HG02759 (cell line): Measurements from ENCODE around the gene ZSCAN10.
"Not testable (repeated sequence)": the region's sequence is repeated elsewhere in the genome, so short reads cannot be mapped to it uniquely, and the experiment has no call there.

Experiments used
- ATAC-seq: cut with Tn5 transposase; IDR thresholded peaks from one replicate; pipeline ENCODE4 v1.9.1; 2021; ENCODE audit warnings: mild to moderate bottlenecking, moderate library complexity; ENCODE audit not compliant: unreplicated experiment

ZSCAN10 gene

DNA sequence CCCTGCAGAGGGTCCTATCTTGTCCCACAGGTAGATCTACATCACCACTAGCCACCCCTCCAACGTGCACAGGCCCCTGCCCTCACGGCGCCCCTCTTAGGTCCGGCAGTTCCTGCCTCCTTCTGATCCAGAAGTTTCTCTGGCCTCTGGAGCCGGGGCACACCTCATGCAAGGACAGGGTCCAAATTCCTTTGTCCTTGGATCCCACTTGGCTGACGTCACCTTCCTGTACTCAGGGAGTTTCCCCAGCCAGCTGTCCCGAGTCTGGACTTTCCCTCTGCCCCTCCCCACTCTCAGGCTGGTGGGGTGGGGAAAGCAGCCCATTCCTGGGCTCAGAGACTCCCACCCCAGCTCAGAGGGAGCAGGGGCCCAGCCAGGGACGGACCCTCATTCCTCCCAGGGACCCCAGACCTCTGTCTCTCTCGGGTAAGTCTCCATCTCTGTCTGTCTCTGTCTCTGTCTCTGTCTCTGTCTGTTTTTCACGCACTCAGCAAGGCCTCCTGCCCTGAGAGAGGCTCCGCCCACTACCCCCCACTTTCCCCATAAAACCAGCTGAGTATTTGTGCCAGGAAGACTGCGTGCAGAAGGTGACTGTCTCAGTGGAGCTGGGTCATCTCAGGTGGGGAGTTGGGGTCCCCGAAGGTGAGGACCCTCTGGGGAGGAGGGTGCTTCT, 33.9 kb downstream of the ZSCAN10 start, which contains the start of gene IL32:
Gene IL32 (plus strand): TSS at position 572 of the 673 bp plus-strand sequence. CDS start 172 bp downstream, outside the sequence.
- ATAC-seq: no peak

DNA sequence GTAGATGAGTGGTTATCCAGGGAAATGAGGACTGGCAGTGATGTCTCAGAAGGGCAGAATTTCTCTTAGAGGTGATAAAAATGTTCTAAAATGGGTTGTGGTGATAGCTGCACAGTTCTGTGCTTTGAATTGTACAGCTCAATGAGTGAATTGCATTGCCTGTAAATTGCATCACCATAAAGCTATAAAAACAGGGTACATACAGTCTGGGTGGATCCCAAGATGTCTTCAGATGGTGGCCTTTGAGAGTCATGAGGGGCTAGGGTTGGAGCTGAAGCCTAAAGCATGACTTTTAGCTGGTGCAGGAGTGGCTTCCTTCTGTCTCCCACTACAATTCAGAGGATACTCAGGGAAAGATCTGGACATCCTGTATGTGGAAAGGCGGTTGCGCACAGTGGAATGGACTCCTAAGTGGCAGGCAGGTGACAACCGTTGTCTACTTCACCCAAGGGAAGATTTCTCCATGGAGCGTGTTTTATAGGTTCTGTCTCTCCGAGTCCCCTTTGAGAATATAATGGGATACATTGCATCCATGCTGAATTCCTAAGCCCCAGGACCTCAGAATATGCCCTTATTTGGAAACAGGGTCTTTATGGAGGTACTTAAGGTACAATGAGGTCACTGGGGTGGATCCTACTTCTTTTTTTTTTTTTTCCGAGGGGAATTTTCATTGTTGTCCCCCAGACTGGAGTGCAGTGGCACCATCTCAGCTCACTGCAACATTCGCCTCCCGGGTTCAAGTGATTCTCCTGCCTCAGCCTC, 35.3 kb downstream of the ZSCAN10 start:
- ATAC-seq: no peak

DNA sequence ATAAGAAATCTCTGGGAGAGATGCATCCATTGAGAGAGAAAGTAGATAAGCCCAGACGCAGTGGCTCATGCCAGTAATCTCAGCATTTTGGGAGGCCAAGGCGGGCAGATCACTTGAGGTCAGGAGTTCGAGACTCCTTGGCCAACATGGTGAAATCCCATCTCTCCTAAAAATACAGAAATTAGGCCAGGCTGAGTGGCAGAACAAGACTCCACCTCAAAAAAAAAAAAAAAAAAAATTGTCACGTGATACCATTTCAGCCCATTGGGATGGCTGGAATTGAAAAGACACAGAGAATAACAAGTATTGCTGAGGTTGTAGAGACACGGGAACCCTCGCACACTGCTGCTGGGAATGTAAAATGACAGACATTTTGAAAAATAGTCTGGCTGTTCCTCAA, 36.5 kb downstream of the ZSCAN10 start:
- no peak for ATAC-seq

DNA sequence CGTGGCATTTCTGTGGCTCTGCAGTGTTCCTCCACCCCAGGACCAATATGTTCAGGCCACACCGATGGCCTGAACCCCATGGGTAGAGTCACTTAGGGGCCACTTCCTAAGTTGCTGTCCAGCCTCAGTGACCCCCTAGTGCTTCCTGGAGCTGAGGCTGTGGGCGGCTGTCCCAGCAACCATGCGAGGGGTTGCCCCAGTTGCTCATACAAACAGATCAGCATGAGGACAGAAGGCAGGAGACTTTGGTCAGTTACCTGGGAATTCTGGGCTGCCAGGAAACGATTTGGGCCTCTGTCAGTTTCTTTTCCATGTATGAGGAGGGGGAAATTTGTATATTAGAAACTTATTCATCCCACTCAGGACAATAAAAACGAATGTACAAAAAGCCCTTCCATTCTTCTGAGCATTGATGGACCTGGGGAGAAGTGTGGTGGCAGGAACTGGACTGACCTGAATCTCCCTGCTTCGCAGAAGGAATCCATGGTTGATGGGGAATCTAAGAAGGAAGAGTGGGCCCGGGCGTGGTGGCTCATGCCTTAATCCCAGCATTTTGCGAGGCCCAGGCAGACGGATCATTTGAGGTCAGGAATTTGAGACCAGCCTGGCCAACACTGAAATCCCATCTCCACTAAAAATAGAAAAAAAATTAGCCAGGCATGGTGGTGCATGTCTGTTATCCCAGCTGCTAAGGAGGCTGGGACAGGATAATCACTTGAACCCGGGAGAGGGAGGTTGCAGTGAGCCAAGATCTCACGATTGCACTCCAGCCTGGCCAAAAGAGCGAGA, 38.6 kb downstream of the ZSCAN10 start:
- no peak for ATAC-seq

DNA sequence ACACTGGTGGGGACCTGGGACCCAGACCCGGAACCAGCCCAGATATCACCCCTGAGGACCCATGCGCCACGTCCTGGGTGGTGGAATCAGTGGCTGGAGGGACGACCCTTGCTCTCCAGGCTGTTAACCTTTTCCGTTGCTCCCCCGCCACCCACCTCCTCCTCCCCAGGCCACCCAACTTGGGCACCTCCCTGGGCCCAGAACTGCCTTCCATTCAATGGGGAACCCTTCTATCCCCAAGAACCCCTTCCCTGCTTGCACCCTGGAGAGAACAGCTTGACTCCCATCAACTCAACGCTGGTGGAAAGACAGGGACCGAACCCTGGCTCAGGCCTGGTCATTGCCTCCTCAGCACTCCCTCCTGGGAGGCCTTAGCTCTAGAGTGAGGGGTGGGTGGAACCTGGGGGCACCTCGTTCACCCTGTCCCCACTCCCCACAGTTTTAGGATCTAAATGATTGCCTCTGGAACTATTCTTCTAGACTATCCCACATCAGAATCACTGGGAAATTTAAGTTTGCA, 39.3 kb downstream of the ZSCAN10 start:
- no peak for ATAC-seq

DNA sequence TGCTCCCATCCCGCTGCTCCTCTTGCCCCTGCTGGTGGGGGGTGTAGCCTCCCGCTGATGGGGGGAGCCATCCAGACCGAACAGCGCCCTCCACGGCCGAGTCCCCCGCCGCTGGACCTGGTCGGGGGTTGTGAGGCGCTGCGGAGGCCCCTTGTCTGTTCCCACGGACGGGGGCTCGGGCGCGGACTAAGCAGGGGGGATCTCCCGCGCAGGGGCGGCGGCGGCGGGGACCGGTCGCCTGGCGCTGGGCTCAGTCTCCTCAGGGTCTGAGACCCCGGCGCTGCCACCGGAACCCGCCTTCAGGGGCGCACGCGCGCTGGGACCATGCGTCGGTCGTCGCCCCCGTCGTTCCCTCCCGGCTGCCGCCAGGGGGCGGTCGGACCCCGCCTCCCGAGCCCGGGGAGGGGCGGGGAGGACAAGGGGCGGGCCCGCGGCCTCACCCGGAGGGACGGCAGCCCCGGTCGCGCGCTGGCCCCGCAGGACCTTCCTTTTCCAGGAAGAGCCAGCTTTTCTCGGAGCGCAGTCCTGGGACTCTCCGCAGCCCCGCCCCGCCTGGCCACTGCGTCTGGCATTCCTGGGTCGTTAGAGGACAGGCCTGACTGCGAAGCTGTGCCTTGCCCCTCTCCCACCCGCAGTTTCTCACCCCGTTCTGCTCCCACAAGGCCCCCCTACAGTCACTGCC, 39.9 kb downstream of the ZSCAN10 start:
- ATAC-seq: peak; percentile 86

DNA sequence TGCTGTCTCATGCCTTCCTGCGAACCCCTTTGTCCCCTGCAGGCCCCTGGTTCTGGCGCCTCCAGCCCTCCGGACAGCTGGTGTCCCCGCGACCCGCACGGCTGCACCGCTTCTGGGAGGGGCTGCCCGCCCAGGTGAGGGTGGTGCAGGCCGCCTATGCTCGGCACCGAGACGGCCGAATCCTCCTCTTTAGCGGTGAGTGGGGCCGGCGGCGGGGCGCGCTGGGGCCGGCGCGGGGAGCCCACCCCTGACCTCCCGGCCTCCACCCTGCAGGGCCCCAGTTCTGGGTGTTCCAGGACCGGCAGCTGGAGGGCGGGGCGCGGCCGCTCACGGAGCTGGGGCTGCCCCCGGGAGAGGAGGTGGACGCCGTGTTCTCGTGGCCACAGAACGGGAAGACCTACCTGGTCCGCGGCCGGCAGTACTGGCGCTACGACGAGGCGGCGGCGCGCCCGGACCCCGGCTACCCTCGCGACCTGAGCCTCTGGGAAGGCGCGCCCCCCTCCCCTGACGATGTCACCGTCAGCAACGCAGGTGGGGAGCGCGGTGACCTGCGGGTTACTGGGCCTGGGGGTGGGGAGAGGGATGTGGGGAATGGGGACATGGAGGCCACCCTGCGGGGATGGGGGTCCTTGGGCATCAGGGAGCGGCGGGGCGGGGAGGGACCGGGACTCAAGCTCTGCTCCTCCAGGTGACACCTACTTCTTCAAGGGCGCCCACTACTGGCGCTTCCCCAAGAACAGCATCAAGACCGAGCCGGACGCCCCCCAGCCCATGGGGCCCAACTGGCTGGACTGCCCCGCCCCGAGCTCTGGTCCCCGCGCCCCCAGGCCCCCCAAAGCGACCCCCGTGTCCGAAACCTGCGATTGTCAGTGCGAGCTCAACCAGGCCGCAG, 40.7 kb downstream of the ZSCAN10 start:
- peak; percentile 24 for ATAC-seq

DNA sequence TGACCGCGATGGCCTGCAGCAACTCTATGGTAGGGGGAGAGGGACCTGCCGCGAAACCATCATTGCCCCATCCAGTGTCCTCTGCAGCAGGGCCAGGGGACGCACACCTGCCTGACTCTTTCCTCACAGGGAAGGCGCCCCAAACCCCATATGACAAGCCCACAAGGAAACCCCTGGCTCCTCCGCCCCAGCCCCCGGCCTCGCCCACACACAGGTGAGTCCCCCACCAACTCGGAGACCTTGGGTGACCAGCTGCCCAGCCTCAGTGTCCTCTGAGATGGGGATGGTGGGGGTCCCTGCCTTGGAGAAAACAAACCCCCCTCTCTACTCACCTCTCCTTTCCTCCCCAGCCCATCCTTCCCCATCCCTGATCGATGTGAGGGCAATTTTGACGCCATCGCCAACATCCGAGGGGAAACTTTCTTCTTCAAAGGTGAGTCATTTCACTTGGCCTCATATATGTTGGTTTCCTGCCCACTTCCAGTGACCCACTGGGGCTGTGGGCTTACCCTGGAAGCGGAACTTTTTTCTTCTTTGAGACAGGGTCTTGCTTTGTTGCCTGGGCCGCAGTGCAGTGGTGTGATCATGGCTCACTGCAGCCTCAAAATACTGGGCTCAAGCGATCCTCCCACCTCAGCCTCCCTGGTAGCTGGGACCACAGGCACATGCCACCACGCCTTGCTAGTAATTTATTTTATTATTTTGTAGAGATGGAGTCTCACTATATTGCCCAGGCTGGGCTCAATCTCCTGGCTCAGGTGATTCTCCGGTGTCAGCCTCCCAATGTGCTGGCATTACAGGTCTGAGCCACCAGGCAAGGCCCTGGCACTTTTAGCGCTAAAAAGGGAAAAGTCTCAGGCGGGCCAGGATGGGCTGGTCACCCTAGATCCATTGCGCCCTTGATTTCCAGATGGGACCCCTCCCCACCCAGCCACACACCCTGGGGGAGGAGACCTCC, 41.6 kb downstream of the ZSCAN10 start:
- ATAC-seq: no peak

DNA sequence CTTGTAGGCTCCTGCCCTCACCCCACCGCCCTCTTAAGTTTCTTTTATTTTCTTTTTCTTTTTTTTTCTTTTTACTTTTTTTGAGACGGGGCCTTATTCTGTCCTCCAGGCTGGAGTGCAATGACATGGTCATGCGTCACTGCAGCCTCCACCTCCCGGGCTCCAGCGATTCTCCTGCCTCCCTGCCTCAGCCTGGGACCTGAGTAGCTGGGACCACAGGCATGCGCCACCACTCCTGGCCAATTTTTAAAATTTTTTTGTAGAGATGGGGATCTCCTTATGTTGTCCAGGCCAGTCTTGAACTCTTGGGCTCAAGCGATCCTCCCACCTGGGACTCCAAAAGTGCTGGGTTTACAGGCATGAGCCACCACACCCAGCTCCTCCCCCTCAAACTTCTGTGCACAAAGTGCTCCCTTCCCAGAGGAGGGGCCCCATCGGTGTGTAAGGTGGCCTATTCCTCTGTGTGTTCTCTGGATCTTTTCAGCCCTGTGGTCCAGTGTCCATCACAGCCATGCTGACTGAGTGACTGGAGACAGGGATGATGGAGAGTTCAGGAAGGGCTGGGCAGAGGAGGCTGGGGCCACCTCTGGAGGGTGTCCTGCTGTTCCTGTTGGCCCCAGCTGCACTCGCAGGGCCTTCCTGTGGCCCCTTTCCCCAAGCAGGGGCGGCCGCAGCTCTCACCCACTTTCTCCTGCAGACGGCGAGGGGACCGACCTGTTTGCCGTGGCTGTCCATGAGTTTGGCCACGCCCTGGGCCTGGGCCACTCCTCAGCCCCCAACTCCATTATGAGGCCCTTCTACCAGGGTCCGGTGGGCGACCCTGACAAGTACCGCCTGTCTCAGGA, 42.5 kb downstream of the ZSCAN10 start:
- ATAC-seq: no peak

DNA sequence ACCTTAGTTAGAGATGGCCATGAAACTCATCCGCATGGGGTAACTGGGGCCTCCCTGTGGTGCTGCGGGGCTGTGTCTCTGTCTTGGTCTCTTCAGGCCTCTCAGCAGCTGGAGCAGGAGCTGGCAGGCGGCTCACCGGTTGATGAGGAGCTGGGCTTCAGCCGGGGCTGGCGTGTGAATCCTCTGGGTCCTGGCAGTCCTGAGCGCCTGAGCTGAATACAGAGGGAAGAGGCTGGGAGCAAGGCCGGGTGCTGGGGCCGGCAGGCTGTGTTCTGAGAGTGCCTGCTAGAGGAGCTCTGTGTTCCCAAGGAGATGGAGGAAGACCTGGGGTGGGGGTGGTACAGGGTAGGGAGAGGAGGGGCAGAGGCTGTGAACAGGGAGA, 43.4 kb downstream of the ZSCAN10 start:
- not testable (repeated sequence) for ATAC-seq

DNA sequence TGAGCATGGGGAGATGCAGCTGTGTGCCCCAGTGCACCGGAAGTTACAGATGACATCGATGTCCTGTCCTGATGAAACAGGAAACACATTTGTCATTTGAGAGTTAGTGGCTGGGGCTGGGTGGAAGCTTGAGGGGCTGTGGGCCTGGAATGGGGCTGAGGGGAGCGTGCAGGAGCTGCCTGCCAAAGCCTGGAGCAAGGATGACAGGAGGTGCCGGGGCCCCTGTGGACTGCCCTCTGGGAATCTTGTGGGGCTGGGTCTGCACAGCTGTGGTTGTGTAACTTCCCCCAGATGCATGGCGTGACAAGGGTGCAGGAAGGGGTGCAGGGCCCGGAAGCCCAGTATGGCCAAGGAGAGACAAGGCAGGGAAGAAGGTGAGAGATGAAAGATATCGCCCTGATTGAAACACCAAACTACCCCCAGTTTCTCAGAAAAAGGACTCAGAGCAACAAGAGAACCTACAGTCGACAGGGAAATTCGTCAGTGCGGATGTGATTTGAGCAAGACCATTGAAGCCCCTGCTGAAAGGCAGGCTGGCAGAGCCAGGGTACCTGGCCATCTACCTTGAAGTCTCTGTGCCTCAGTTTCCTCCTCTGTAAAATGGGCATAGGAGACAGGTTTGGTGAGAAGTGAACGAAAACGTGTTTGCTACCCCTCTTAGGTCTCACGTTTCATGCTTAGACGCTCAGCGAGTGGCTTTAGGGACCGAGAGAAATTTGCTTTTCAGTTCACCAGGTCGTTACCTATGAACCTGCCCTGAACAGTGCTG, 43.9 kb downstream of the ZSCAN10 start:
- ATAC-seq: no peak

DNA sequence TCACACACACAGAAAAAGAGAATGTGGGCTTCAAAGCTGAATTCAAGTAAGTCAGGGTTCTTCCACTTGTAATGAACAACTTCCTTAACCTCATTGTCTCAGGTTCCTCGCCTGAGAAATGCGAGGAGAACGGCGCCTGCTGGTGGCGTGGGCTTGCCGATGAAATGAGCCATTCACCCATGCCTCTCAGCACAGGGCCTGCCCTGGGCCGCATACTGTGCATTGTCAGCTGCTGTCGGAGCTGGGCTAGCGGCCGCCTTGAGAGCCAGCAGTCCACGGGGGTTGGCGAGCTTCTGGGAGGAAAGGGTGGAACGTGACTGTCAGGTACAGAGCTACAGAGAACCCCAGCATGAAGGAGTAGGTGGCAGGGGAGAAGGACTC, 45.8 kb downstream of the ZSCAN10 start:
- not testable (repeated sequence) for ATAC-seq

DNA sequence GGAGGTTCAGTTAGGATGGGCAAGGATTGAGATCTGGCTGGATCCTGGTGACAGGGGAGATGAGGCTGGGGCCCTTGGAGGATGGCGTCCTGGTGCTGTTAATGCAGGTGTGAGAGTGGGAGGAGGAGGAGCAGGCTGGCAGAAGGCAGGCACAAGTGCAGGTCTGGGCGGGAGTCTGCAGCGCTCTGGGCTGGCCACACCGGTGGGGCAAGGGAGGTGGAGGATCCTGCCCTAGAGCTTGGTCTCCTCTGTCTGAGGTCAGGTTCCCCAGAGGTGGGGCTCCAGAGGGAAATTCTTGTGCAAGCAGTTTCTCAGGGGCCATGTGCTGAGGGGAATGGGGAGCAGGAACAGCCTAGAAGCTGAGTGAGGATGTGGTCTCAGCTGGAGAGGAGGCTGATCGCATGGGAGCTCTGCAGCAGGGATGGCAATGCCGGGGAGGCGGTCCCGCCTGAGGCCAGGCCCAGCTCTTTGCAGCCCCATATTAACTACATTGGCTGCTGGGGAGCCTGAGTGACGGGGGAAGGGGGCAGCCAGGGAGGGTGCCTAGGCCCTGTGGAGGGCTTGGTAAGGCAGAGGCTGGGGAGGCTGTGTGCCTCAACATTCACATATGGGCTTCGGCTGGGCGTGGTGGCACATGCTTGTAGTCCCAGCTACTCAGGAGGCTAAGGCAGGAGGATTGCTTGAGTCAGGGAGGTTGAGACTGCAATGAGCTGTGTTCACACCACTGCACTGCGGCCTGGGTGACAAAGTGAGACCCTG, 46.3 kb downstream of the ZSCAN10 start:
- ATAC-seq: not testable (repeated sequence)

DNA sequence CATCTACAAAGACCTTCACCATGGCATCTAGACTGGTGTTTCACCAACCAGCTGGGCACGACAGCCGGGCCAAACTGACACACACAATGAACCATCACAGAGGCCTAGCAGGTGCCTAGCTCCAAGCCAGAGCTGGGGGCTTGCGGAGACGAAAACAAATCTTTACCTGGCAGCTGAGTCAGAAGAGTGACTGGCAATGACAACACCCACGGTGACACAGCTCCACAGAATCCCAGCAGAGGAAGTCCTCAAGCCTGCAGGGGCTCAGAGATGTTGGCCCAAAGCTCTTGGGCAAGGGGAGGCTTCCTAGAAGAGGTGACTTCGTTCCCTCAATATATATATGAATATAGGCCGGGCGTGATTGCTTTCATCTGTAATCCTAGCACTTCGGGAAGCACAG, 47.6 kb downstream of the ZSCAN10 start:
- ATAC-seq: no peak

DNA sequence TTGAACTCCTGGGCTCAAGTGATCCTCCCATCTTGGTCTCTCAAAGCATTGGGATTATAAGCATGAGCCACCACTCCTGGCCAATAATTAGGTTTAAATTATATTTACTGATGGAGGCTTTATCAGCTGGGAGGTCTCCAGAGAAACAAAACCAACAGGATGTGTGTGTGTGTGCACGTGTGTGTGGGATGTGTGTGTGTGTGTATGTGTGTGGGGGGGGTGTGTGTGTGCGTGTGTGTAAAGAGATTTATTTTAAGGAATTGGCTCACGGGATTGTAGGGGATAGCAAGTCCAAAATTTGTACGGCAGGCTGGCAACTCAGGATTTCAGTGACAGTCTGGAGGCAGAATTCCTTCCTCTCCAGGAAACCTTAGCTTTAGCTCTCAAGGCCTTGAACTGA, 48.1 kb downstream of the ZSCAN10 start:
- ATAC-seq: no peak

DNA sequence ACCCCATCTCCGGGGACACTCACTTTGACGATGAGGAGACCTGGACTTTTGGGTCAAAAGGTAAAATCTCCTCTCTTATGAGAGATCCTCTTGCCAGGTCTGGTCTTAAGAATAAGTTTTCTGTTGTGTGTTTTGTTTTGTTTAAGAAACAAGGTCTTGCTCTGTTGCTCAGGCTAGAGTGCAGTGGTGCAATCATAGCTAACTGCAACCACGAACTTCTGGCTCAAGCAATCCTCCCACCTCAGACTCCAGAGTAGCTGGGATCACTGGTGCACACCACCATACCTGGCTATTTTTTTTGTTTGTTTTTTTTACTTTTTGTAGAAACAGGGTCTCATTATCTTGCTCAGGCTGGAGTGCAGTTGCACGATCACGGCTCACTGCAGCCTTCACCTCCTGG, 48.6 kb downstream of the ZSCAN10 start:
- ATAC-seq: no peak
